ENCODE data around the gene CTNND2.
"Not testable (repeated sequence)": the region's sequence is repeated elsewhere in the genome, so short reads cannot be mapped to it uniquely, and the experiment has no call there.

CTNND2 gene

GRCh38 chr5:11878814-11879213, 25.4 kb downstream of the CTNND2 start:
- peak in 49 of 58 donors; percentile 7 to 88 (median 52) for DNase-seq

GRCh38 chr5:11873587-11873986, 30.7 kb downstream of the CTNND2 start:
- no peak for DNase-seq

GRCh38 chr5:11869203-11869602, 35.0 kb downstream of the CTNND2 start:
- DNase-seq = no peak

GRCh38 chr5:11863911-11864310, 40.3 kb downstream of the CTNND2 start:
- no peak for DNase-seq

- DNase-seq = no peak
These were observed 46.9 kb downstream of the CTNND2 start for GRCh38 chr5:11857391-11857790.

- DNase-seq = no peak
These were observed 49.3 kb downstream of the CTNND2 start for GRCh38 chr5:11854936-11855335.

- no peak for DNase-seq
These were observed 50.5 kb downstream of the CTNND2 start for GRCh38 chr5:11853796-11854195.

GRCh38 chr5:11853140-11853539, 51.1 kb downstream of the CTNND2 start:
- DNase-seq = no peak

- no peak for DNase-seq
These were observed 51.5 kb downstream of the CTNND2 start for GRCh38 chr5:11852717-11853087.

- DNase-seq = no peak
These were observed 52.1 kb downstream of the CTNND2 start for GRCh38 chr5:11851965-11852716.

- DNase-seq = peak in 18 of 58 donors; percentile 2 to 50 (median 18)
These were observed 52.8 kb downstream of the CTNND2 start for GRCh38 chr5:11851416-11851815.

- not testable (repeated sequence) for DNase-seq
These were observed 75.7 kb downstream of the CTNND2 start for GRCh38 chr5:11828566-11828965.

- DNase-seq = no peak
These were observed 81.6 kb downstream of the CTNND2 start for GRCh38 chr5:11822598-11822997.

GRCh38 chr5:11815916-11816315, 88.3 kb downstream of the CTNND2 start:
- DNase-seq = no peak

GRCh38 chr5:11815481-11815880, 88.8 kb downstream of the CTNND2 start:
- no peak for DNase-seq

- DNase-seq = no peak
These were observed 89.9 kb downstream of the CTNND2 start for GRCh38 chr5:11814373-11814772.

- DNase-seq = no peak
These were observed 94.8 kb downstream of the CTNND2 start for GRCh38 chr5:11809407-11809806.

GRCh38 chr5:11803436-11803835, 100.8 kb downstream of the CTNND2 start:
- DNase-seq = no peak

GRCh38 chr5:11801061-11801460, 103.2 kb downstream of the CTNND2 start:
- no peak for DNase-seq

GRCh38 chr5:11797132-11797531, 107.1 kb downstream of the CTNND2 start:
- peak in 9 of 58 donors; percentile 6 to 75 (median 24) for DNase-seq

- DNase-seq = no peak
These were observed 110.8 kb downstream of the CTNND2 start for GRCh38 chr5:11793396-11793795.

GRCh38 chr5:11792621-11793020, 111.6 kb downstream of the CTNND2 start:
- peak in 3 of 58 donors; percentile 27 to 34 (median 29) for DNase-seq

GRCh38 chr5:11791792-11792191, 112.5 kb downstream of the CTNND2 start:
- peak in 6 of 58 donors; percentile 4 to 62 (median 42) for DNase-seq

- DNase-seq = no peak
These were observed 114.0 kb downstream of the CTNND2 start for GRCh38 chr5:11790201-11790600.
